SU-DHL-6 (cell line): ENCODE data around the gene C12orf60.

Experiments used
- CTCF ChIP-seq: fragments of 200-600 bp; sonication (generic); IDR thresholded peaks from one replicate; pipeline ENCODE4 v1.5.1; 2017; ENCODE audit warnings: antibody characterized with exemption, mild to moderate bottlenecking, low read length, moderate library complexity; ENCODE audit not compliant: insufficient read depth, poor library complexity, severe bottlenecking
- EZH2phosphoT487 ChIP-seq: fragments of 200-600 bp; sonication (generic), shearing (Covaris generic); conservative IDR thresholded peaks from 2 replicates; pipeline ENCODE4 v1.6.1; 2018; ENCODE audit warnings: mild to moderate bottlenecking, antibody characterized with exemption, low read length, moderate library complexity, mixed read lengths

GRCh38 chr12:14771651-14772137 lies 31.8 kb upstream of the C12orf60 start:
- TF ChIP-seq CTCF (no peak), EZH2phosphoT487 (no peak)
